ENCODE measurements around the gene BACH1.

The BACH1 gene

DNA sequence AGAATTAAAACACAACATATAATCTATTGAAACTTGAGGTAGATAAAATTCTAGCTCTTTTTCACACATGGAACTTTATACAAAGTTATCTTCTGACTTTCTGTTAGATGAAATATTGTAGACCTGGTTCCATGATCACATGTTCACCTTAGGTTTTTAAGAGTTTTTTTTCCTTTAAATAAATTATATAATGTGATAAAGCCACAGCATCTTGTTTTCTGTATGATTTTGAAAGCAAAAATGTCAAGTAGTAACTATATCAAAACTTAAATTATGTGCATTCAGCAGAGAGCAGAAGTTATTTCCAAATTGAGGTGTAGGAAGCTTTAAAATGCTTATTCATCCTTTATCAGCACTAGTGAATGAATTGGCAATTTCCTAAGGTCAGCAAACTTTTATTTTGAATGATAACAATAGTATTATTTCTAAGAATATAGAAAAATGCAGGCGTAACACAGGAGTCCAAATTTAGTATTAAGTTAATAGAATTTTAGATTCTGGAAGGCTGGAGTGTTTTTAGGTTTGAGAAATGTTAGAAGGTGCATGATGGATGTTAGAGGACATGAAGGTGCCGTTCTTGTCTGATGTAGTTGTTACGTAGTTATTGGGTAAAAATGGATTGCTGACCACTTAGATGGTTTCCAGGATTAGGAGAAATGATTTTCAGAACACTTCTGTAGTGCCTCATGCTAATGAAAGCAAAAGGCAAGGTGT lies 17.5 kb downstream of the BACH1 start:
- no peak for DNase-seq

DNA sequence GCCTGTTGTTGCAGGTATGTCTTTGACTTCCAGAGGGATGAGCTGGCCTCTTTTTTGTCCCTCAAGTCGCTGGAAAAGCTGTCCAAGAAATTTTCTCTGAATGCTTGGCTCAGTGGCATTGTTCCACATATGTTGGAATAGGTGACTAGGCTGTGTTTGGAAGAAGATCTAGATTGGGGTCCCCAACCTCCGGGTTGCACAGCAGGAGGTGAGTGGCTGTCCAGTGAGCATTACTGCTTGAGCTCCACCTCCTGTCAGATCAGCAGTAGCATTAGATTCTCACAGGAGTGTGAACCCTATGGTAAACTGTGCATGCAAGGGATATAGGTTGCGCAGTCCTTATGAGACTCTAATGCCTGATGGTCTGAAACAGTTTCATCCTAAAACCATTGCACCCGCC lies 18.1 kb downstream of the BACH1 start:
- DNase-seq, result no peak

DNA sequence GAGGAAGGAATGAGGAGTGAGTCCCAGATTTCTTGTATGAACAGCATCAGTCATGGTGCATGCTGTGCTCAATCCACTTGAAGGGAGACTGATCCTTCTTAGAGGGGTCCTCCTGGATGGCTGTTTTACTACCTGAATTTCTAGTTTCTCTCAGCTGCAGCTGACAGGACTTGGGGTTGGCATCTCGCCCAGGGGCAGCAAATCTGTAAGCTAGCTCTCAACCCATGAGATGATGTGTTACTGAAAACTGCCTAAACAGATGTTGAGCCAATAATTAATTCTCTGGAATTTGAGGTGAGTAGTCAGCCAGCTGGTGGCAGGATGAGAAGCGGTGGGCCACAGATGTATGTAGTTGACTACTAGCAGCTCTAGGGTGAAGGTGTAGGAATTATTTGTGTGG lies 19.6 kb downstream of the BACH1 start:
- no peak for DNase-seq

DNA sequence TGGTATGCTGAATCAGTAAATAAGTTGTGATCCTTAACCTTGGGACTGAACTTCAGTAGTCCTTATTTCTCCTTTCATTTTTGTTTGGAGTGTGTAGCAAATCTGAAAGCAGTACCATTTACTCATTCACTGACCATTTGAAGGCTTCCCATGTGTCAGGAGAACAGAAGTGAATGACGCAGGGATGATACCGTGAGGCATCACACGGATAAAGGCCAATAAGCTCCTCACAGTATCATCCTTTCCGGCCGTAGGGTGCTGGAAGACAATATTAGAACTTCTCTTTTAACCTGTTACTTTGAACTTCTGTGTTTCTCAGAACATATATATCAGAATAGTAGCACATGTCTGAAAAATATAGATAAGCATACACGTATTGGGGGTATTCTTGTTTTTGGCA lies 21.3 kb downstream of the BACH1 start:
- DNase-seq, result no peak

DNA sequence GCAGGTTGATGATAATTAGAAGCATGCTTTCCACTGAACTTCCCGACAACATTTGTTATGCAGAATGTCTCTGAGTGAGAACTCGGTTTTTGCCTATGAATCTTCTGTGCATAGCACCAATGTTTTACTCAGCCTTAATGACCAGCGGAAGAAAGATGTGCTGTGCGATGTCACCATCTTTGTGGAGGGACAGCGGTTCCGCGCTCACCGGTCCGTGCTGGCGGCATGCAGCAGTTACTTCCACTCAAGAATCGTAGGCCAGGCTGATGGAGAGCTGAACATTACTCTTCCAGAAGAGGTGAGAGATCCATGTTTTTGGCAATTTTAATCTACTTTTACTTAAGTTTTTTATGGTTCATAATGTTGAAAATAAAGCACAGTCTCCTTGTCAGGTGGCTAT lies 22.5 kb downstream of the BACH1 start:
- no peak for DNase-seq

DNA sequence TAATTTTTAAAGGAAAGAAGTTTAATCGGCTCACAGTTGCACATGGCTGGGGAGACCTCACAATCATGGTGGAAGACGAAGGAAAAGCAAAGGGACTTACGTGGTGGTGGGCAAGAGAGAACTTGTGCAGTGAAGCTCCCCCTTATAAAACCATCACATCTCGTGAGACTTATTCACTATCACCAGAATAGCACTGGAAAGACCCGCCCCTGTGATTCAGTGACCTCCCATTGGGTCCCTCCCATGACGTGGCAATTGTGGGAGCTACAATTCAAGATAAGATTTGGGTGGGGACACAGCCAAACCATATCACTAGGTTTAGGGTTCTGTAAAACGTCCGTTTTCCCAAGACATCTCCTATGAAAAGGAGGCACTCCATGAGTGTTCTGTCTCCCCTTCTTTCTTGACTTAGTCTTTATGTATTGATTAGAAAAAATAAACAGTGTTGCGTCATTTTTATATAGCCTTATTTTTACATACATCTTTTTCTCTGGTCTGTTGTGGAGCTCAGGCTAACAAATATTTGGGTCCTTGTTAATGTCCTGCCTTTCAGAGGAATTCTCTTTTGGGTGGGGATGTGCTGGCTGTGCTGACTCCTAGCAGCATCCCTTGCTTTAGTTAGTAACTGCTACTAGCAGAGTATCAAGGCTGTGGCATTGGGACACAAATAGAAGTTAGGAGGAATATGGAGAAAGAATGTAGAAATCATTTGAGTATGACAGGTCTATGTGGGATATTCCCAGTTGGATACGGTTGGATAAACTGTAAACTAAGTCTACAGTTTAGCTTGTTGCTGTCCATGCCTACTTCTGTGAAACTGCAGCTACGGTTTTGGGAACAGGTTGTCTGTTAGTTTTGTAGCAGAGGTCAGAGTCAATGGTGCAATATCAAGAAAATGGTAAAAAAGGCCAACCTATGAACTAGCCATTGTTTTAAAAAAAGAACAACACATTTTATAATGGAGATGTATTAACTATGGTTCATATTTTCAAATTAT lies 23.5 kb downstream of the BACH1 start:
- DNase-seq, result no peak

DNA sequence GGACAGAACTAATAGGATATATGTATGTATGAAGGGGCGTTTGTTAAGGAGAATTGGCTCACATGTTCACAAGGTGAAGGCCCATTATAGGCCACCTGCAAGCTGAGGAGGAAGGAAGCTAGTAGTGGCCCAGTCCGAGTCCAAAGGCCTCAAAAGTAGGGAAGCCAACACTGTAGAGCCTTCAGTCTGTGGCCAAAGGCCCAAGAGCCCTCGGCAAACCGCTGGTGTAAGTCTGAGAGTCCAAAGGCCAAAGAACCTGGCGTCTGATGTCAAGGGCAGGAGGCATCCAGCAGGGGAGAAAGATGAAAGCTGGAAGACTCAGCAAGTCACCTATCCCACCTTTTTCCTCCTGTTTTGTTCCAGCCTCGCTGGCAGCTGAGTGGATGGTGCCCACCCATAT lies 24.5 kb downstream of the BACH1 start:
- no peak for DNase-seq

DNA sequence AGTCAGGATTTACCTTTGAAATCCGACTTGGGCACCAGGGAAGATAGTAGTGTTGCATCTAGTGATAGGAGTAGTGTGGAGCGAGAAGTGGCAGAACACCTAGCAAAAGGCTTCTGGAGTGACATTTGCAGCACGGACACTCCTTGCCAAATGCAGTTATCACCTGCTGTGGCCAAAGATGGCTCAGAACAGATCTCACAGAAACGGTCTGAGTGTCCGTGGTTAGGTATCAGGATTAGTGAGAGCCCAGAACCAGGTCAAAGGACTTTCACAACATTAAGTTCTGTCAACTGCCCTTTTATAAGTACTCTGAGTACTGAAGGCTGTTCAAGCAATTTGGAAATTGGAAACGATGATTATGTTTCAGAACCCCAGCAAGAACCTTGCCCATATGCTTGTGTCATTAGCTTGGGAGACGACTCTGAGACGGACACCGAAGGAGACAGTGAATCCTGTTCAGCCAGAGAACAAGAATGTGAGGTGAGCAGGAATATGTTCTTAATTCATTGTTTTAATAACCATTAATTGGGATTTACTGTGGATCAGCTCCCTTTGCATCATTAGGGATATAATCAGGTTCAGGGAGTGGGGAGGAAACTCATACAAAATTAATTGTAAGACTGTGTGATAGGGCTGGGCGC lies 28.3 kb downstream of the BACH1 start:
- no peak for DNase-seq

DNA sequence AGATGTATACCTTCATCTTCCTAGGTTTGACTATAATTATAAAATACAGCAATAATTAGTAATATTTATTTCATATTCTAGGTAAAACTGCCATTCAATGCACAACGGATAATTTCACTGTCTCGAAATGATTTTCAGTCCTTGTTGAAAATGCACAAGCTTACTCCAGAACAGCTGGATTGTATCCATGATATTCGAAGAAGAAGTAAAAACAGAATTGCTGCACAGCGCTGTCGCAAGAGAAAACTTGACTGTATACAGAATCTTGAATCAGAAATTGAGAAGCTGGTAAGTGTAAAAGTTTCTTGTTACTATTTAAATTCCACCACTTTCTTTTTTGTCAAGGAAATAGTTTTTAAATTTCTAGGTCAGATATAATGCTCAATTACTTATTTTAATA lies 30.7 kb downstream of the BACH1 start:
- no peak for DNase-seq

DNA sequence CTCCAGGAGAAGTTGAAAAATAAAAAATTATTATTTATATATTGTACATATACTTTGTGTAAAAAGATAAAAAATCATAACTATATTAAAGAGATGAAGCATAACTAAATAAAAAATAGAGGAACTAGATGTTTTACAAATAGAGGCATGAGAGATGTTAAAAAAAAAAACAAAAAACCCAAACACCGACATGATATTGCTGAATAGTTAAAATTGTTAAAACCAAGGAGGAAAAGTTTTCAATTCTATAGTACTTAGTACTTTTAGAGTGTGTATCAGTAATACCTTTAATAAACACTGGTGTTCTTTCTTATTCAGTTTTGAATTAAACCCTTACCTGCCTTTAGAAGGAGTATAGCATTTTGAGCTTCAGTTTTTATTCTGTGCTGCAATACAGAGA lies 32.1 kb downstream of the BACH1 start:
- DNase-seq, result no peak

DNA sequence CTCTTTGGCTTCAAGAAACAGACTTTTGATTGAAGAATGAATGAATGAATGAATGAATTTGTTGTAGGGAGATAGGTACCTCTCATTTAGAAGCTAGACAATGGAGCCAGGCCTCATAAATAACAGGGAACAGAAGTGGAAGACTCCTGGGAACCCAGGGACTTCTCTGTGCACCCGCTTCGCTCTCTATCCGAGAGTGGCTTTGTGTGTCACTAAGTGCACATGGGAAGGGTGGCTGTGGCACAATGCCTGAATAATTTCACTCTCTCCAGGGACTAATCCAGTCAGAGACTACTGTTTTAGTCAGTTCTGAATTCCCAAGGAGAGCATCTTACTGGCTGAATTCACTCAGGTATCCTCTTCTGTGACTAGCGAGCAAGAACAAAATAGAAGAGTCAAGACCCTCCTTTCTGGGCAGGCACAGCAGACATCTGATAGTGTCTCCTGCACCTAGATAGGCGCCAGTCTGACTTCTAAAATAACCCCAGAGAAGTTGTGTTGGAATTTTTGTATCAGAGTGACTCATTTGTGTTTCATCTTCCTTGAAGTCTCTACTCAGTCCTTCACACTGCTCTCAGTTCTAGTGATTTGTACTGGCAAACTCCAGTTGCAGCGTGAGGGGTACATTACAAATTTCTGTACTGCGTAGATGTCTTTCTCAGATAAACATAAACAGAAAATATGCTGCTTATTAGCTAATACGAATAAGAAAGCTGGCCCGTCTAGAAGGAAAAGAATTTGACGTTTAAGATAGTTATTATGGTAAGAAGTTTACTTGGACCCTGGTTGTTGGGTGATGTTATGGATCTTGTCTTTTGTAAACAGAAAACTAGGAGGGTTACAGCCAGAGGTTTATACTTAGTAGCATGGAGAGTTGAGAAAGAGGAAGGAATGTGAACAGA lies 34.0 kb downstream of the BACH1 start:
- DNase-seq, result no peak

DNA sequence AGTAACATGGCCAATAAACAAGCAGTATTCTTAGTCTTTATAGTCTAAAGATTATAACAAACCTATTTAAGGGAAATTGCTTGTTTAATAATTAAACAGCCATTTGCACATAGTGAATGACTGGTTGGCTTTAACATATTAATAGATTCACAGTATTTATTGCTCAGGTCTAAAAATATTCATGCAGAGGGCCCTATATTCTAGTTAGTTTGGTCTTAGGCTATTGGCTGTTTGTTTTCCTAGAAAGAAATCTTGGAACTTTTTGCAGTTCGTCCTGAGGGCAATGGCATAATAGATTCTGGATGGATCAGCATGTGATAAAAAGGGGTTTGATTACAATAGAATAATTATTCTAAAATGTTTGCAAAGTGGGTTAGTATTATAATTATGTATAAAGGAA lies 34.7 kb downstream of the BACH1 start:
- DNase-seq, result no peak

DNA sequence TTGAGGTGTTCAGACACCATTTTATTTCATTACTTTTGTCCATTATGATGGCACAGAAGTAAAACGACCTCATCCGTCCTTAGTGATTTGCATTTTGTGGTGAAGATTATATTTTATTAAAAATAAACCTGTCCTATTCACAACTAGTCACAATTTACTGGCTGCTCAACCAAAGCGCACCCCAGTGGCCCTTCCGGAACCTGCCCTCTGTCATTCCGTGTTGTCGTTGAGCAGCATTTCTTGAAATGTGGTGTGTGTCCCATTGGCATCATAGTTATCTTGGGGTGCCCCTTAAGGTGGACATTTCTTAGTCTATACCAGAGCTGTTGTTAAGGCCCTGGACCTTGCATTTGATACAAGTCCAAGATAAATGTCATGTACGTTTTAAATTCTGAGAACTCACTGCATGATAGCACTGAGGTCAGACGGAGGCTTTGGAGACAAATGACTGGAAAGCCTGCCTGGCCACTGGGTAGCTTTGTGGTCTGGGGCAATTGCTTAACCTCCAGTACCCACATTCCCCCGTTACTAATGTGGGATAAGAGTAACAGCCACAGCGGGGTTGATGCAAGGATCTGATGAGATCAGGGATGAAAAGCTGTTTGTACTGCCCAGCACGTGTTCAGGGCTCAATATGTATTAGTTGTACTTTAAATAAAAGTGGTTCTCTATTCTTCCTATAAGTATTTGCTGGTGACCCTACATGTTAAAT lies 36.2 kb downstream of the BACH1 start:
- no peak for DNase-seq

DNA sequence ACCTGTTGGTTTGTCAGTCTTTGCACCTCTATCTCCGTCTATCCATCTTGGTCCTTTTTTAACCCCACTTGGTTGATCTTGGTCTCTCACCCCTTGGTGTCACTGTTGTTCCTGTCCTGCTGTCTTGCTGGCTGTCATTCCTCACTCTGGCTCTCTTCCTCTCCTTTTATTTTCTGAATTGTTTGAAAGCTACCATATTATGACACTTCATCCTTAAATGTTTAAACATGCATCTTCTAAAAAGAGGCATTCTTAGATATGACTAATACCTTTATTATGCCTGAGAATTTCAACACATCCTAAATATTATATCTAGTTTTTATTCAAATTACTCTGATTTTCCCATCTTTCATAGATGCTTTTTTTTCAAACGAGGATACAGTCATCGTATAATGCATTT lies 37.0 kb downstream of the BACH1 start:
- no peak for DNase-seq

DNA sequence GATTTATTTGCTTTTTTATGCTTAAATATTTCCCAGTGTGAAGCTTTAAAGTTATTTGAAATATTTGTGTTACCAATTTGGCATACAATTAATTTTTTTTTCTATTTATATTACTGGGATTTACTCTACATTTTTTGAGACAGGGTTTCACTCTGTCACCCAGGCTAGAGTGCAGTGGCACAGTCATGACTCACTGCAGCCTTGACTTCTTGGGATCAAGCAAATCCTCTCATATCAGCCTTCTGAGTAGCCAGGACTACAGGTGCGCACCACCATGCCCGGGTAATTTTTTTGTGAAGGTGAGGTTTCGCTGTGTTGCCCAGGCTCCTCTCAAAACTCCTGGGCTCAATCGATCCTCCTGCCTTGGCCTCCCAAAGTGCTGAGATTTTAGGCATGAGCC lies 39.5 kb downstream of the BACH1 start:
- no peak for DNase-seq

DNA sequence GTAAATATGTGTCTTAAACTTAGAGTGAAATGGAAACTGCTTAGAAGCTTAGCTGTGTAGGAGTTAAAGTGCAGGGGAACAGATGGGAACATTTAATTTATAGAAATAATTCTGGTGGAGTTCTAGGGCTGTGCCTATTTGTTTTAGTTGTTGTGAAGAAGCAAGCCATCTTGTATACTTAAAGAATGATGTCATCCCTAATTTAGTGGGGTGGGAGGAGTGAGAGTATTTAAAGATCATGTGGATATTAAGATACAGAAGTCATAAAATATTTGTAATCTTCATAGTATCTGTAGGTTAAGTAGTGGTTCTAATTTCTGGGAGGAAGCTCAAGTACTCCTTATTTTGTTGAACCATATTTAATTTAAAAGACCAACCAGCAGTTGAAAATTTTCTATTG lies 41.5 kb downstream of the BACH1 start:
- DNase-seq, result no peak

DNA sequence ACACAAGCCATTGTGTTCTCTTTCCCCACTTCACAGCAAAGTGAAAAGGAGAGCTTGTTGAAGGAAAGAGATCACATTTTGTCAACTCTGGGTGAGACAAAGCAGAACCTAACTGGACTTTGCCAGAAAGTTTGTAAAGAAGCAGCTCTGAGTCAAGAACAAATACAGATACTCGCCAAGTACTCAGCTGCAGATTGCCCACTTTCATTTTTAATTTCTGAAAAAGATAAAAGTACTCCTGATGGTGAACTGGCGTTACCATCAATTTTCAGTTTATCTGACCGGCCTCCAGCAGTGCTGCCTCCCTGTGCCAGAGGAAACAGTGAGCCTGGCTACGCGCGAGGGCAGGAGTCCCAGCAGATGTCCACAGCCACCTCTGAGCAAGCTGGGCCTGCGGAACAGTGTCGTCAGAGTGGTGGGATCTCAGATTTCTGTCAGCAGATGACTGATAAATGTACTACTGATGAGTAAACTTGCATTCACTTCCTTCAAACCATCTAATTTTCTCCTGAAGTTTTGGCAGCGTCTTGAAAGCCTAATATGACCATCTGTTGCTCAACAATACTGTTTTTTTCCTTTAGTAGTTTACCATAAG lies 43.7 kb downstream of the BACH1 start:
- DNase-seq, result peak in 1 of 2 donors; percentile 17

DNA sequence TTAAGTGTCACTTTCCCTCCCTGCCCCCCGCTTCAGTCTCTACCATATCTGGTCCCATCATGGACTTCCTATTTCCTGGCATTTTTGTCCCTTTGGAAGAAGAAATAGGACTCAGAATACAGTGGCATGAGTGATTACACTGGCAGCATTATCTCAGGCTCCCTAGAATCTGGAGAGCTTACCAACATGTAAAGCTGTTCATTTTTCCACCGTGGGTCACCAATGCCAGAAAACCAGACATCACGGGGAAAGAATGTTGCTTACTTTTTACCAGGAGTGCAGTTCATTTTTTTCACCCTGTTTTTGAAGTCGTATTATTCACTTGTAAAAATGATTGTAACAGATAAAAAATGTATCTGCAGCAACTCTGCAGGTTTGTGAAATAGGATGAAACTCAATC lies 44.8 kb downstream of the BACH1 start:
- no peak for DNase-seq

DNA sequence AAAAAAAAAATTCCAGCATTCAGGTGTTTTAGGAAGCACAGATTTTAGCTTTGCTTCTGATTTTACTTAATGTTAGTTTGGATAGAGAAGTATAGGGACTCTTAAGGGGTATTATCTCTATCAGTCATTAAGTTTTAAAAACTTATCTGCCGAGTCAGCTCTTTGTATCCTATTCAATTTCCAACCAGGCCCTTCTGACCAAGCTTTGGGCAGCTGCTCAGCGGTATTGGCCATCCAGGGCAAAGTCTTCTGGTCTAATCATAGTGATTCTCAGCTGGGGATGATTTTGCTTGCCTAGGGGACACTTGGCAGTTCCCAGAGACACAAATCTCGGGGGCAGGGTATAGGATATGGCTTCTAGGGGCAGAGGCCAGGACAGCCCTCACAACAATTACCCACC lies 47.6 kb downstream of the BACH1 start:
- no peak for DNase-seq

DNA sequence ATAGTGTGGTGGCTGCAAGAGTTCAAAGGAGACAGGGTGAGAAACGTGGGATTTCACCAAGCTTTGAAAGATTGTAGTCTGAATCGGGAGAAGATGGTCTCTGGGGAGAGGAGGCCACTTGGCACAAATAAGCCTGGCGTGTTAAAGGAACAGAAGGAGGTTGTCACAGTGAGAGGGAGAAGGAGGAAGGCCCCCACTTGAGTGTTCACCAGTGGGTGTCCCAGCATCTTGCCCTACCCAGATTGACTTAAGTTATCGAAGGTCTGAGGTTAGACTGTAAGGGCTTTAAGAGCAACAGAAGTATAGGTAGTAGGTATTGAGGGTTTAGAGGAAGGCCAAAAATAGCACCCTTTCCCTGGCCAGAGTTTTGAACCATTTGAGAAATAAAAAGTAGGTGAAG lies 48.0 kb downstream of the BACH1 start:
- no peak for DNase-seq

DNA sequence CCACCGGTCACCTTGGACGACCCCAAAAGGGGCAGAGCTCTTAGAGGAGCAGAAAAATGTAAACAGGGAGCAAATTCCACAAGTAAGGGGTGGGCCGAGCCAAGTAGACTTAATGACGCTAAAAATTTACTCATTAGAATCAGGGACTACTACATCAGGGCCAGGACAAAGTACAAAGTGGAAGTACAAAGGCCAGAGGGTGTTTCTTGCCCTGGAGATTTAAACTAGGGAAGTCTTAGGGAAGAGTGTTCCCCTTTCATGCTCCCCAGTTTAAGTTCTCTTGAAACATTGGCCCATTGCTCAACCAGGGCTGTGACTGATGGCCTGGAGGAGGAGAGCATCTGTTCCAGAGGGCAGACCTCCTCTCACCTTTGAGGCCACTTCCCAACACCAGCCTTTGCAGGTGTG lies 48.6 kb downstream of the BACH1 start:
- DNase-seq, result no peak

DNA sequence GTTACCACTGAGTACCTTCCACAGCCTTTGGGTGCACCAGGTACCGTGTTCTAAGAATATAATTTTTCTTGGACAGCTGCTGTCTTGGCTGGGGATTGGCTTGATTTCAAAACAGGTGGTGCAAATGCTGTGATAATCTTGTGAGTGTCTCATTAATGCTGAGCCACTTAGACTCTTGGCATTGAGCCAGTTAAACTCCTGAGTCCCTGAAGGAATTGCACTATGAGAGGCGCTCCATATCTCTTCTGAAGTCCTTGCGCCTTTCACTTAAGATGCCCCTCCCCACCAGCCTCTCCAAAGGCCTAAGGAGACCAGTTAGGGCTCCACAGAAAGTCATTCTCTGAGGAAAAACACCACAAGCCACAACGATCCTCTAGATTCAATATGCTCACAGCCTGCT lies 51.0 kb downstream of the BACH1 start:
- DNase-seq, result no peak

All from activated CD4-positive, alpha-beta T cell treated with anti-CD3 and anti-CD28 coated beads for 4 hours (primary cell).